Neural progenitor cell (in vitro differentiated cells): ENCODE data around the gene INTS1.

Experiments
- EZH2 ChIP-seq: fragments of 200-600 bp; sonication (generic); IDR thresholded peaks from 2 replicates; pipeline ENCODE4 v1.6.1; 2017; ENCODE audit warnings: antibody characterized with exemption, mild to moderate bottlenecking, moderate library complexity
- EZH2phosphoT487 ChIP-seq: fragments of 200-600 bp; sonication (generic); IDR thresholded peaks from 2 replicates; pipeline ENCODE4 v1.6.1; 2017; ENCODE audit warnings: antibody characterized with exemption
- TF ChIP-seq, protein P1 (sequence below): fragments of 200-600 bp; sonication (generic); IDR thresholded peaks from 2 replicates; pipeline ENCODE4 v1.5.1; 2017; ENCODE audit warnings: antibody characterized with exemption, mild to moderate bottlenecking

DNA sequence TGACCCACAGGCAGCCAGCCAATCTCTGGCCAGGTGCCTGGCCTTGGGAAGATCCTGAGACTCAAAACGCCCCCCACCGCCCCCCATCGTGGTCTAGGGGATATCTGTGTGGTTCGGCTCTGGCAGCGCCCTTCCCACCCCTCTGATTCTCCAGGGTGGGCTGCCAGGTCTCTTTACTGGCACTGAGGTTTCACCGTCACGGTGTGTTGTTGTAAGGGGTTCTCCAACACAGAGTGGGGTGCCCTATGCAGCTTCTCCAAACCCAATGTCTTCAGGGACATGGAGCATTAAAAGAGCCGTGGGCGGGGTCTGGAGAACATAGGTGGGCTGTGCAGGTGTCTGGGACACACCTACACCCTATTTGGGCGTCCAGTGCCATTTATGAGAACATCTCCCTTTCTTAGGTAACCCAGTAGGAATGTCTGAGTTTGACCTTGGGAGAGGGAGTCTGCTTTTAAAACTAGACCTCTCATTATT lies 27.8 kb upstream of the INTS1 start:
- TF ChIP-seq EZH2 = no peak
- TF ChIP-seq, protein P1, sequence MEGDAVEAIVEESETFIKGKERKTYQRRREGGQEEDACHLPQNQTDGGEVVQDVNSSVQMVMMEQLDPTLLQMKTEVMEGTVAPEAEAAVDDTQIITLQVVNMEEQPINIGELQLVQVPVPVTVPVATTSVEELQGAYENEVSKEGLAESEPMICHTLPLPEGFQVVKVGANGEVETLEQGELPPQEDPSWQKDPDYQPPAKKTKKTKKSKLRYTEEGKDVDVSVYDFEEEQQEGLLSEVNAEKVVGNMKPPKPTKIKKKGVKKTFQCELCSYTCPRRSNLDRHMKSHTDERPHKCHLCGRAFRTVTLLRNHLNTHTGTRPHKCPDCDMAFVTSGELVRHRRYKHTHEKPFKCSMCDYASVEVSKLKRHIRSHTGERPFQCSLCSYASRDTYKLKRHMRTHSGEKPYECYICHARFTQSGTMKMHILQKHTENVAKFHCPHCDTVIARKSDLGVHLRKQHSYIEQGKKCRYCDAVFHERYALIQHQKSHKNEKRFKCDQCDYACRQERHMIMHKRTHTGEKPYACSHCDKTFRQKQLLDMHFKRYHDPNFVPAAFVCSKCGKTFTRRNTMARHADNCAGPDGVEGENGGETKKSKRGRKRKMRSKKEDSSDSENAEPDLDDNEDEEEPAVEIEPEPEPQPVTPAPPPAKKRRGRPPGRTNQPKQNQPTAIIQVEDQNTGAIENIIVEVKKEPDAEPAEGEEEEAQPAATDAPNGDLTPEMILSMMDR = no peak
- no peak for TF ChIP-seq EZH2phosphoT487
